Endothelial cell of umbilical vein (primary cell): ENCODE results near the gene B3GNT9. TPM values are rescaled to one million over a fixed set of nuclear protein-coding genes. Genes with fewer than 3 reads are reported as not detected.

Experiments
- BruUV-seq: library from RNA; stranded (reverse); fragments of 400-500 nt; replicated peaks from 2 replicates; lab custom pipeline; 2021; lab: Mats Ljungman, UMichigan
- CTCF ChIA-PET: fragments of 300-600, 350-600 bp; sonication (Branson Sonifier 250); formaldehyde crosslinking; loops from one replicate; lab custom pipeline; 2021; ENCODE audit warnings: antibody characterized with exemption, inconsistent platforms; lab: Charles Lee
- POLR2A ChIA-PET: fragments of 300-600, 350-600 bp; sonication (Branson Sonifier 250); formaldehyde crosslinking; loops from one replicate; lab custom pipeline; 2021; ENCODE audit warnings: antibody characterized with exemption, inconsistent platforms; lab: Charles Lee
- DNase-seq: peaks from one replicate; pipeline ENCODE4 v3.0.0-alpha.2; 2011; ENCODE audit warnings: low read depth, low spot score
- FAIRE-seq: peaks from 2 replicates; lab custom pipeline; 2011; peaks lifted over from hg19 to GRCh38; lab: Jason Lieb, UNC
- H2AFZ ChIP-seq: 2 replicates; pipeline ENCODE4 v1.6.0; 2012; ENCODE audit warnings: low read depth, low read length, control low read depth, inconsistent platforms
- H3K27ac ChIP-seq: 2 replicates; pipeline ENCODE4 v1.5.1; 2011; ENCODE audit warnings: low read depth, mild to moderate bottlenecking, control low read depth, low read length, moderate library complexity; ENCODE audit not compliant: insufficient read depth
- H3K27me3 ChIP-seq, 2 experiments: 2 replicates each; pipeline versions ENCODE4 v1.6.0 to v1.6.1; 2011; ENCODE audit warnings: low read length in 2 of 2, mixed read lengths in 1 of 2; ENCODE audit not compliant: control insufficient read depth in 2 of 2, insufficient read depth in 2 of 2
- H3K36me3 ChIP-seq, 2 experiments: 2 replicates in 1 of 2; 3 replicates in 1 of 2; pipeline ENCODE4 v1.5.1; 2011; ENCODE audit warnings: low read length in 2 of 2, mild to moderate bottlenecking in 1 of 2, moderate library complexity in 1 of 2; ENCODE audit not compliant: control insufficient read depth in 2 of 2, insufficient read depth in 2 of 2; ENCODE audit errors: extremely low read depth in 1 of 2
- H3K4me1 ChIP-seq: 3 replicates; pipeline ENCODE4 v1.5.1; 2011; ENCODE audit warnings: mild to moderate bottlenecking, low read length; ENCODE audit not compliant: control insufficient read depth, insufficient read depth; ENCODE audit errors: extremely low read depth
- H3K4me2 ChIP-seq: 2 replicates; pipeline ENCODE4 v1.6.1; 2011; ENCODE audit warnings: low read length, control low read depth, mixed read lengths; ENCODE audit not compliant: insufficient read depth
- H3K4me3 ChIP-seq, 3 experiments: fragments of 200-600 bp in 1 of 3; sonication (generic), shearing (Covaris generic) in 1 of 3; replicated peaks in 1 of 3; 2 replicates each; pipeline ENCODE4 v1.5.1; 2011 to 2016; ENCODE audit warnings: control low read depth in 3 of 3, low read length in 3 of 3, mild to moderate bottlenecking in 2 of 3, inconsistent platforms in 1 of 3, low read depth in 1 of 3, moderate library complexity in 1 of 3; ENCODE audit not compliant: insufficient read depth in 1 of 3
- H3K79me2 ChIP-seq: 2 replicates; pipeline ENCODE4 v1.6.0; 2012; ENCODE audit warnings: low read length, inconsistent platforms; ENCODE audit not compliant: control insufficient read depth, insufficient read depth
- H3K9ac ChIP-seq: replicated peaks from 2 replicates; pipeline ENCODE3; 2011; ENCODE audit warnings: low read length, control low read depth; ENCODE audit not compliant: insufficient read depth; ENCODE audit errors: extremely low read depth
- H3K9me1 ChIP-seq: replicated peaks from 3 replicates; pipeline ENCODE4 v1.6.0; 2011; ENCODE audit warnings: mild to moderate bottlenecking, low read length; ENCODE audit not compliant: control insufficient read depth, insufficient read depth; ENCODE audit errors: extremely low read depth
- H3K9me3 ChIP-seq: replicated peaks from 2 replicates; pipeline ENCODE4 v1.5.1; 2012; ENCODE audit warnings: low read length, inconsistent platforms; ENCODE audit not compliant: control insufficient read depth, insufficient read depth
- H4K20me1 ChIP-seq: replicated peaks from 2 replicates; pipeline ENCODE3; 2011; ENCODE audit warnings: mild to moderate bottlenecking, low read length; ENCODE audit not compliant: control insufficient read depth, insufficient read depth; ENCODE audit errors: extremely low read depth
- EZH2 ChIP-seq: IDR thresholded peaks from 2 replicates; pipeline ENCODE4 v1.6.1; 2012; ENCODE audit warnings: borderline replicate concordance, low read depth, mild to moderate bottlenecking, moderate library complexity, low read length, inconsistent platforms; ENCODE audit not compliant: severe bottlenecking
- FOS ChIP-seq: IDR thresholded peaks from 2 replicates; pipeline ENCODE4 v1.6.1; 2011; ENCODE audit warnings: mild to moderate bottlenecking, low read length, moderate library complexity, borderline replicate concordance; ENCODE audit not compliant: insufficient read depth
- GATA2 ChIP-seq: IDR thresholded peaks from 2 replicates; pipeline ENCODE4 v1.7.0; 2011; ENCODE audit warnings: low read depth, mild to moderate bottlenecking, moderate library complexity, mixed read lengths, low read length; ENCODE audit not compliant: insufficient read length, insufficient read depth
- JUN ChIP-seq: IDR thresholded peaks from 2 replicates; pipeline ENCODE4 v1.6.1; 2011; ENCODE audit warnings: borderline replicate concordance, low read depth; ENCODE audit not compliant: insufficient read length, insufficient read depth
- MYC ChIP-seq: IDR thresholded peaks from one replicate; pipeline ENCODE4 v1.6.1; 2011; ENCODE audit warnings: mild to moderate bottlenecking, low read depth, low read length
- POLR2A ChIP-seq: IDR thresholded peaks from 2 replicates; pipeline ENCODE4 v1.6.1; 2012; ENCODE audit warnings: low read depth, mild to moderate bottlenecking, control low read depth, low read length
- POLR2AphosphoS5 ChIP-seq: IDR thresholded peaks from 2 replicates; pipeline ENCODE4 v1.6.1; 2012; ENCODE audit warnings: low read depth, mild to moderate bottlenecking, control low read depth, low read length, moderate library complexity; ENCODE audit not compliant: insufficient read depth
- dilution Hi-C: fragments of 300-500 bp; cut with MboI; formaldehyde crosslinking; loops from one replicate; pipeline ENCODE4 v1.15.0; 2019; ENCODE audit warnings: low sequenced_read_pairs; ENCODE audit not compliant: extremely low pct_ligation_motif_present
- intact Hi-C: fragments of 100-400 bp; cut with micrococcal nuclease; formaldehyde crosslinking; loops from one replicate; pipeline ENCODE4 v1.10.0; 2022
- polyA plus RNA-seq, 4 experiments: library from polyadenylated mRNA; depleted of rRNA in 3 of 4; stranded (reverse) in 3 of 4; unstranded in 1 of 4; fragments of >200 nt; gene quantifications; 2 replicates each; pipeline versions ENCODE4 v1.2.1 to v1.2.3, GENCODE V29; 2011 to 2012; ENCODE audit warnings: missing spikeins in 1 of 4
- total RNA-seq: library from RNA; stranded (reverse); gene quantifications from 2 replicates; pipeline ENCODE4 v1.2.3, GENCODE V29; 2021
- TF ChIP-seq, protein P1 (sequence below), 2 donors: IDR thresholded peaks; 1 replicate in 1 of 2; 2 replicates in 1 of 2; pipeline ENCODE4 v1.5.1; 2011; ENCODE audit warnings: low read length in 2 of 2, mild to moderate bottlenecking in 2 of 2, moderate library complexity in 2 of 2, control low read depth in 1 of 2, inconsistent platforms in 1 of 2, low read depth in 1 of 2; ENCODE audit not compliant: insufficient read depth in 1 of 2; ENCODE audit errors: extremely low read depth in 1 of 2
- TF ChIP-seq, protein P2 (sequence below): IDR thresholded peaks from 2 replicates; pipeline ENCODE4 v1.6.1; 2011; ENCODE audit not compliant: insufficient read depth, insufficient read length

The B3GNT9 gene
- total and polyA plus RNA-seq, 2 donors (not counting 3 experiments of a cell fraction or from before 2014, with no cell fraction given), result 4.0 to 6.4 TPM

DNA sequence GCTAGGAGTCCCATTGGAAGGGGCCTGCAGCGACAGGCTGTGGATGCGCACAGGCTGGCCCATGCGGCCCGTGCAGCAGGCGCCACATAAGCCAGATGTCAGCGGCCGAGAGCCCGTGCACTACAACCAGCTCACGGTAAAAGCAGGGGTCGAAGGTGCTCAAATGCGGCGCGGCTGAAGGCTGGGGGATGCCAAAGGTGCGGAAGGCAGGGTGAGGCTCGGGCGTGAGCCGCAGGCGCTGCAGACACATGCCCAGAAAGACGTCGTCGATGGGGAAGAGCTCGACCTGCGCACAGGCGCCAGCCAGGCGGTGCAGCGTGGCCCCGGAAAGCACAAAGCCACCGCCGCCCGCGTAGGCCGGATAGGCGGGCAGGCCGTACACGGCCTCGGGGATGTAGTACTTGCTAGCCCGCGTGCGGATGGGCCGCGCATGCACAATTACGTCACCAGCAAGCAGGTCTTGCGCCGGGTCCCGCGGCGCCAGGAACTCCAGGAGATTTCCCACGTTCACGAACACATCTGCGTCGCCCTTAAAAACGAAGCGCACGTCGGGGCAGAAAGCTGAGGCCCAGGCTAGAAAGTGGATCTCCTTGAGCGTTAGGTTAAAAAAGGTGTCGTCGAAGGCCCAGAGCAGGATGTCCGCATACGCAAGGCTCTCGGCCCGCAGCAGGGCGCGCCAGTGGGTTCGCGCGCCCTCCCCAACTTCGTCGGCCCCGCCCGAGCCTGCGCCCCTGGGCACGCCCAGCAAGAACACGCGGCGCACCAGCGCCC lies 1.3 kb downstream of the B3GNT9 start:
- H3K9ac ChIP-seq, result no peak overlapping the region
- TF ChIP-seq GATA2 (no peak), EZH2 (no peak), FOS (no peak), POLR2A (no peak), MYC (no peak), JUN (no peak), POLR2AphosphoS5 (no peak)
- TF ChIP-seq, protein P1, sequence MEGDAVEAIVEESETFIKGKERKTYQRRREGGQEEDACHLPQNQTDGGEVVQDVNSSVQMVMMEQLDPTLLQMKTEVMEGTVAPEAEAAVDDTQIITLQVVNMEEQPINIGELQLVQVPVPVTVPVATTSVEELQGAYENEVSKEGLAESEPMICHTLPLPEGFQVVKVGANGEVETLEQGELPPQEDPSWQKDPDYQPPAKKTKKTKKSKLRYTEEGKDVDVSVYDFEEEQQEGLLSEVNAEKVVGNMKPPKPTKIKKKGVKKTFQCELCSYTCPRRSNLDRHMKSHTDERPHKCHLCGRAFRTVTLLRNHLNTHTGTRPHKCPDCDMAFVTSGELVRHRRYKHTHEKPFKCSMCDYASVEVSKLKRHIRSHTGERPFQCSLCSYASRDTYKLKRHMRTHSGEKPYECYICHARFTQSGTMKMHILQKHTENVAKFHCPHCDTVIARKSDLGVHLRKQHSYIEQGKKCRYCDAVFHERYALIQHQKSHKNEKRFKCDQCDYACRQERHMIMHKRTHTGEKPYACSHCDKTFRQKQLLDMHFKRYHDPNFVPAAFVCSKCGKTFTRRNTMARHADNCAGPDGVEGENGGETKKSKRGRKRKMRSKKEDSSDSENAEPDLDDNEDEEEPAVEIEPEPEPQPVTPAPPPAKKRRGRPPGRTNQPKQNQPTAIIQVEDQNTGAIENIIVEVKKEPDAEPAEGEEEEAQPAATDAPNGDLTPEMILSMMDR (IDR thresholded peaks at IDR 0.05; ENCODE audit: extremely low read depth in 1 of 2, insufficient read depth in 1 of 2, low read depth in 1 of 2, low read length in 2 of 2), result no peak
- TF ChIP-seq, protein P2, sequence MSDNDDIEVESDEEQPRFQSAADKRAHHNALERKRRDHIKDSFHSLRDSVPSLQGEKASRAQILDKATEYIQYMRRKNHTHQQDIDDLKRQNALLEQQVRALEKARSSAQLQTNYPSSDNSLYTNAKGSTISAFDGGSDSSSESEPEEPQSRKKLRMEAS, result no peak
- dilution Hi-C loops, result no loop called here
- no peak overlapping the region for H3K27ac ChIP-seq
- H3K4me3 ChIP-seq, result no peak overlapping the region
- H3K9me3 ChIP-seq, result no peaks in the 10 kb centered on the region
- ChIA-PET CTCF (interaction anchor here (1.0 to 1.5 kb wide), 3 partner anchors 36 to 131 kb away, joined by 3 to 6 read pairs (median 4); no protein-coding TSS in a partner anchor), POLR2A (no interaction called here)
- FAIRE-seq (no peak), DNase-seq (no peak)
- peaks cover 0 to 5% of the 10 kb centered on the region in 2 experiments for H3K27me3 ChIP-seq
- no peaks in the 10 kb centered on the region for H3K9me1 ChIP-seq
- BruUV-seq, result TSS peak; percentile 22
- H3K36me3 ChIP-seq, result peaks cover 2 to 29% of the 10 kb centered on the region in 2 experiments
- H3K4me1 ChIP-seq, result peaks cover 3% of the 10 kb centered on the region
- H3K4me2 ChIP-seq, result no peak overlapping the region
- no peaks in the 10 kb centered on the region for H4K20me1 ChIP-seq
- no peak overlapping the region for H2AFZ ChIP-seq
- no peaks in the 10 kb centered on the region for H3K79me2 ChIP-seq
- intact Hi-C loops, result no loop called here
